SH-SY5Y (cell line): Measurements from ENCODE around the gene MUSTN1.

Experiments used
- GATA2 ChIP-seq: IDR thresholded peaks from 2 replicates; pipeline ENCODE4 v1.6.1; 2011; ENCODE audit warnings: mild to moderate bottlenecking, low read depth, low read length
- GATA3 ChIP-seq: IDR thresholded peaks from 2 replicates; pipeline ENCODE4 v1.6.1; 2011; ENCODE audit warnings: low read depth, mild to moderate bottlenecking, low read length, moderate library complexity

GRCh38 chr3:52856666-52857065, 21.8 kb upstream of the MUSTN1 start:
- no peak for TF ChIP-seq GATA2
- TF ChIP-seq GATA3, result no peak
